GM23338 (cell line): Measurements from ENCODE around the gene CHP1. TPM values are rescaled to one million over a fixed set of nuclear protein-coding genes. Genes with fewer than 3 reads are reported as not detected.
"Not testable (repeated sequence)": the region's sequence is repeated elsewhere in the genome, so short reads cannot be mapped to it uniquely, and the experiment has no call there.

Experiments
- ATAC-seq: fragments of 200-7000 bp; cut with Tn5 transposase; 3 replicates; pipeline ENCODE4 v1.9.1; 2020
- DNase-seq: peaks from one replicate; pipeline ENCODE4 v3.0.0-alpha.2; 2015; ENCODE audit warnings: low spot score
- H2AFZ ChIP-seq: fragments of 200-600 bp; sonication (generic); 2 replicates; pipeline ENCODE4 v1.8.0; 2016; ENCODE audit warnings: antibody characterized with exemption, mild to moderate bottlenecking, moderate library complexity
- H3F3A ChIP-seq: fragments of 200-600 bp; sonication (generic); replicated peaks from 2 replicates; pipeline ENCODE4 v1.8.0; 2017; ENCODE audit warnings: antibody characterized with exemption, mixed run types, low read depth
- H3K27ac ChIP-seq: fragments of 200-600 bp; sonication (generic); 2 replicates; pipeline ENCODE4 v1.6.1; 2016; ENCODE audit warnings: low read depth
- H3K27me3 ChIP-seq: fragments of 200-600 bp; sonication (generic); 2 replicates; pipeline ENCODE4 v1.8.0; 2016; ENCODE audit warnings: mild to moderate bottlenecking, mixed run types, moderate library complexity; ENCODE audit not compliant: insufficient read depth
- H3K36me3 ChIP-seq: fragments of 200-600 bp; sonication (generic); 2 replicates; pipeline ENCODE4 v1.8.0; 2016; ENCODE audit warnings: mild to moderate bottlenecking; ENCODE audit not compliant: insufficient read depth
- H3K4me1 ChIP-seq: fragments of 200-600 bp; sonication (generic); 2 replicates; pipeline ENCODE4 v1.8.0; 2016; ENCODE audit warnings: mild to moderate bottlenecking, moderate library complexity; ENCODE audit not compliant: insufficient read depth
- H3K4me2 ChIP-seq: fragments of 200-600 bp; sonication (generic); 2 replicates; pipeline ENCODE4 v1.7.1; 2017; ENCODE audit warnings: mixed run types
- H3K4me3 ChIP-seq: fragments of 200-600 bp; sonication (generic); 2 replicates; pipeline ENCODE4 v1.6.1; 2016; ENCODE audit warnings: mixed run types
- H3K79me2 ChIP-seq: fragments of 200-600 bp; sonication (generic); replicated peaks from 2 replicates; pipeline ENCODE4 v1.8.0; 2017; ENCODE audit warnings: mild to moderate bottlenecking; ENCODE audit not compliant: insufficient read depth
- H3K9me2 ChIP-seq: fragments of 200-600 bp; sonication (generic); 2 replicates; pipeline ENCODE4 v1.8.0; 2017; ENCODE audit not compliant: insufficient read depth
- H4K20me1 ChIP-seq: fragments of 200-600 bp; sonication (generic); replicated peaks from 2 replicates; pipeline ENCODE4 v1.8.0; 2017; ENCODE audit warnings: mild to moderate bottlenecking; ENCODE audit not compliant: insufficient read depth
- H3K27ac Mint-ChIP-seq: 2 replicates; pipeline ENCODE4 v1.8.0; 2020; ENCODE audit warnings: inconsistent platforms, mild to moderate bottlenecking, moderate library complexity, mixed read lengths
- H3K27me3 Mint-ChIP-seq: 3 replicates; pipeline ENCODE4 v1.8.0; 2022; ENCODE audit warnings: low read depth, mild to moderate bottlenecking, moderate library complexity, mixed read lengths, inconsistent platforms; ENCODE audit not compliant: insufficient read depth, poor library complexity
- H3K36me3 Mint-ChIP-seq: 3 replicates; pipeline ENCODE4 v1.8.0; 2021; ENCODE audit warnings: low read depth, mild to moderate bottlenecking, inconsistent platforms, moderate library complexity, mixed read lengths
- H3K4me1 Mint-ChIP-seq: 3 replicates; pipeline ENCODE4 v1.8.0; 2020; ENCODE audit warnings: mild to moderate bottlenecking, inconsistent platforms, mixed read lengths
- H3K4me3 Mint-ChIP-seq: 3 replicates; pipeline ENCODE4 v1.8.0; 2021; ENCODE audit warnings: moderate library complexity, mild to moderate bottlenecking, inconsistent platforms, mixed read lengths
- H3K9me3 Mint-ChIP-seq: 3 replicates; pipeline ENCODE4 v1.8.0; 2020; ENCODE audit warnings: moderate library complexity, mild to moderate bottlenecking, inconsistent platforms, mixed read lengths
- JUNB ChIP-seq: IDR thresholded peaks from one replicate; pipeline ENCODE4 v1.6.1; 2016; ENCODE audit warnings: antibody characterized with exemption; ENCODE audit not compliant: unreplicated experiment
- ZNF114 ChIP-seq: fragments of 250-450 bp; sonication (Bioruptor Pico); IDR thresholded peaks from 2 replicates; pipeline ENCODE4 v1.5.0; 2020; ENCODE audit warnings: mild to moderate bottlenecking, moderate library complexity
- polyA plus RNA-seq: library from polyadenylated mRNA; unstranded; fragments of >200 nt; fragmentation: Nextera tagmentation; extraction: Ambion mirVana; gene quantifications from 2 replicates; pipeline ENCODE4 v1.2.1, GENCODE V29; 2016
- total RNA-seq: library from RNA; depleted of rRNA; stranded (reverse); fragments of >200 nt; shearing (Covaris generic); gene quantifications from 2 replicates; pipeline ENCODE4 v1.2.3, GENCODE V29; 2014
- TF ChIP-seq, protein P1 (sequence below): fragments of 250-450 bp; sonication (Bioruptor Pico); IDR thresholded peaks from 2 replicates; pipeline ENCODE4 v1.5.0; 2020; ENCODE audit warnings: mild to moderate bottlenecking, moderate library complexity
- TF ChIP-seq, protein P2 (sequence below): IDR thresholded peaks from 2 replicates; pipeline ENCODE4 v1.6.1; 2016; ENCODE audit warnings: antibody characterized with exemption

The CHP1 gene
- total and polyA plus RNA-seq, 2 experiments from 2014 or later: 62.3 to 109 TPM

DNA sequence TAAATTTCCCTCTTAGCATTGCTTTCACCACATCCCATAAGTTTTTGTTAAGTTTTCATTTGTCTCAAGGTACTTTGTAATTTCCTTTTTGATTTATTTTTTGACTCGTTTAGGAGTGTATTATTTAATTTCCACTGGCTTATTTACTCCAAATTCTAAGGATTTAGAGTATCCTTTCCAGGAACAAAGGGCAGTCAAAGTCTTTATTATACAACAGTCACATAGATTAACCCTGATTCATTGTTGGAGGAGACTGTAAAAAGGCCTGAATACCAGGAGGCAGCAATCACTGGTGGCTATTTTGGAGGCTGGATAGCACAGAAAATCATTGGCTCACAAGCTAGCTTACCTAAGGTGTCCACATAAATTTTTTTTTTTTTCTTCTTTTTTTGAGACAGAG lies 61.5 kb downstream of the CHP1 start (continued):
- TF ChIP-seq, protein P1, sequence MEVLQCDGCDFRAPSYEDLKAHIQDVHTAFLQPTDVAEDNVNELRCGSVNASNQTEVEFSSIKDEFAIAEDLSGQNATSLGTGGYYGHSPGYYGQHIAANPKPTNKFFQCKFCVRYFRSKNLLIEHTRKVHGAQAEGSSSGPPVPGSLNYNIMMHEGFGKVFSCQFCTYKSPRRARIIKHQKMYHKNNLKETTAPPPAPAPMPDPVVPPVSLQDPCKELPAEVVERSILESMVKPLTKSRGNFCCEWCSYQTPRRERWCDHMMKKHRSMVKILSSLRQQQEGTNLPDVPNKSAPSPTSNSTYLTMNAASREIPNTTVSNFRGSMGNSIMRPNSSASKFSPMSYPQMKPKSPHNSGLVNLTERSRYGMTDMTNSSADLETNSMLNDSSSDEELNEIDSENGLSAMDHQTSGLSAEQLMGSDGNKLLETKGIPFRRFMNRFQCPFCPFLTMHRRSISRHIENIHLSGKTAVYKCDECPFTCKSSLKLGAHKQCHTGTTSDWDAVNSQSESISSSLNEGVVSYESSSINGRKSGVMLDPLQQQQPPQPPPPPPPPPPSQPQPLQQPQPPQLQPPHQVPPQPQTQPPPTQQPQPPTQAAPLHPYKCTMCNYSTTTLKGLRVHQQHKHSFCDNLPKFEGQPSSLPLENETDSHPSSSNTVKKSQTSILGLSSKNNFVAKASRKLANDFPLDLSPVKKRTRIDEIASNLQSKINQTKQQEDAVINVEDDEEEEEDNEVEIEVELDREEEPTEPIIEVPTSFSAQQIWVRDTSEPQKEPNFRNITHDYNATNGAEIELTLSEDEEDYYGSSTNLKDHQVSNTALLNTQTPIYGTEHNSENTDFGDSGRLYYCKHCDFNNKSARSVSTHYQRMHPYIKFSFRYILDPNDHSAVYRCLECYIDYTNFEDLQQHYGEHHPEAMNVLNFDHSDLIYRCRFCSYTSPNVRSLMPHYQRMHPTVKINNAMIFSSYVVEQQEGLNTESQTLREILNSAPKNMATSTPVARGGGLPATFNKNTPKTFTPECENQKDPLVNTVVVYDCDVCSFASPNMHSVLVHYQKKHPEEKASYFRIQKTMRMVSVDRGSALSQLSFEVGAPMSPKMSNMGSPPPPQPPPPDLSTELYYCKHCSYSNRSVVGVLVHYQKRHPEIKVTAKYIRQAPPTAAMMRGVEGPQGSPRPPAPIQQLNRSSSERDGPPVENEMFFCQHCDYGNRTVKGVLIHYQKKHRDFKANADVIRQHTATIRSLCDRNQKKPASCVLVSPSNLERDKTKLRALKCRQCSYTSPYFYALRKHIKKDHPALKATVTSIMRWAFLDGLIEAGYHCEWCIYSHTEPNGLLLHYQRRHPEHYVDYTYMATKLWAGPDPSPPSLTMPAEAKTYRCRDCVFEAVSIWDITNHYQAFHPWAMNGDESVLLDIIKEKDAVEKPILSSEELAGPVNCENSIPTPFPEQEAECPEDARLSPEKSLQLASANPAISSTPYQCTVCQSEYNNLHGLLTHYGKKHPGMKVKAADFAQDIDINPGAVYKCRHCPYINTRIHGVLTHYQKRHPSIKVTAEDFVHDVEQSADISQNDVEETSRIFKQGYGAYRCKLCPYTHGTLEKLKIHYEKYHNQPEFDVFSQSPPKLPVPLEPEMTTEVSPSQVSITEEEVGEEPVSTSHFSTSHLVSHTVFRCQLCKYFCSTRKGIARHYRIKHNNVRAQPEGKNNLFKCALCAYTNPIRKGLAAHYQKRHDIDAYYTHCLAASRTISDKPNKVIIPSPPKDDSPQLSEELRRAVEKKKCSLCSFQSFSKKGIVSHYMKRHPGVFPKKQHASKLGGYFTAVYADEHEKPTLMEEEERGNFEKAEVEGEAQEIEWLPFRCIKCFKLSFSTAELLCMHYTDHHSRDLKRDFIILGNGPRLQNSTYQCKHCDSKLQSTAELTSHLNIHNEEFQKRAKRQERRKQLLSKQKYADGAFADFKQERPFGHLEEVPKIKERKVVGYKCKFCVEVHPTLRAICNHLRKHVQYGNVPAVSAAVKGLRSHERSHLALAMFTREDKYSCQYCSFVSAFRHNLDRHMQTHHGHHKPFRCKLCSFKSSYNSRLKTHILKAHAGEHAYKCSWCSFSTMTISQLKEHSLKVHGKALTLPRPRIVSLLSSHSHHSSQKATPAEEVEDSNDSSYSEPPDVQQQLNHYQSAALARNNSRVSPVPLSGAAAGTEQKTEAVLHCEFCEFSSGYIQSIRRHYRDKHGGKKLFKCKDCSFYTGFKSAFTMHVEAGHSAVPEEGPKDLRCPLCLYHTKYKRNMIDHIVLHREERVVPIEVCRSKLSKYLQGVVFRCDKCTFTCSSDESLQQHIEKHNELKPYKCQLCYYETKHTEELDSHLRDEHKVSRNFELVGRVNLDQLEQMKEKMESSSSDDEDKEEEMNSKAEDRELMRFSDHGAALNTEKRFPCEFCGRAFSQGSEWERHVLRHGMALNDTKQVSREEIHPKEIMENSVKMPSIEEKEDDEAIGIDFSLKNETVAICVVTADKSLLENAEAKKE (CRISPR knock-in tag): no peak
- TF ChIP-seq, protein P2, sequence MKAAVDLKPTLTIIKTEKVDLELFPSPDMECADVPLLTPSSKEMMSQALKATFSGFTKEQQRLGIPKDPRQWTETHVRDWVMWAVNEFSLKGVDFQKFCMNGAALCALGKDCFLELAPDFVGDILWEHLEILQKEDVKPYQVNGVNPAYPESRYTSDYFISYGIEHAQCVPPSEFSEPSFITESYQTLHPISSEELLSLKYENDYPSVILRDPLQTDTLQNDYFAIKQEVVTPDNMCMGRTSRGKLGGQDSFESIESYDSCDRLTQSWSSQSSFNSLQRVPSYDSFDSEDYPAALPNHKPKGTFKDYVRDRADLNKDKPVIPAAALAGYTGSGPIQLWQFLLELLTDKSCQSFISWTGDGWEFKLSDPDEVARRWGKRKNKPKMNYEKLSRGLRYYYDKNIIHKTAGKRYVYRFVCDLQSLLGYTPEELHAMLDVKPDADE: no peak
- TF ChIP-seq ZNF114 (CRISPR knock-in tag) (no peak), JUNB (no peak)

GRCh38 chr15:41301139-41301538 lies 70.1 kb downstream of the CHP1 start:
- H3K36me3 ChIP-seq: peaks cover 20% of the 10 kb centered on the region
- DNase-seq, H3K79me2 ChIP-seq, H3K27me3 Mint-ChIP-seq, H3F3A ChIP-seq, H3K9me2 ChIP-seq, H3K9me3 Mint-ChIP-seq, H3K4me3 Mint-ChIP-seq, H3K4me3 ChIP-seq, H3K27me3 ChIP-seq, H2AFZ ChIP-seq, ATAC-seq: not testable (repeated sequence)
- Mint-ChIP-seq H3K27ac (peak overlapping the region; percentile 49), H3K4me1 (peaks cover 47% of the 10 kb centered on the region), H3K36me3 (peaks cover 37% of the 10 kb centered on the region)
- peak overlapping the region; percentile 80 for H3K27ac ChIP-seq
- peaks cover 45% of the 10 kb centered on the region for H3K4me1 ChIP-seq
- peak overlapping the region; percentile 25; the same call in 1 of the 2 replicates for H3K4me2 ChIP-seq
- peaks cover 27% of the 10 kb centered on the region for H4K20me1 ChIP-seq
